ENCODE measurements around the gene TTC27. TPM values are rescaled to one million over a fixed set of nuclear protein-coding genes. Genes with fewer than 3 reads are reported as not detected.

Gene TTC27
- total RNA-seq, 2 experiments from 2014 or later, result 30.1 to 33.8 TPM

GRCh38 chr2:32666704-32667103, 38.9 kb downstream of the TTC27 start:
- ATAC-seq (no peak), DNase-seq (no peak)
- ChIA-PET CTCF (no interaction called here), POLR2A (no interaction called here)
- Mint-ChIP-seq H3K27me3 (no peaks in the 10 kb centered on the region), H3K4me1 (ENCODE audit: low read depth) (peaks cover 8% of the 10 kb centered on the region), H3K4me3 (no peak overlapping the region), H3K9me3 (no peaks in the 10 kb centered on the region), H3K36me3 (ENCODE audit: low read depth) (peaks cover 26% of the 10 kb centered on the region), H3K27ac (no peak overlapping the region)
- TF ChIP-seq, protein P1, sequence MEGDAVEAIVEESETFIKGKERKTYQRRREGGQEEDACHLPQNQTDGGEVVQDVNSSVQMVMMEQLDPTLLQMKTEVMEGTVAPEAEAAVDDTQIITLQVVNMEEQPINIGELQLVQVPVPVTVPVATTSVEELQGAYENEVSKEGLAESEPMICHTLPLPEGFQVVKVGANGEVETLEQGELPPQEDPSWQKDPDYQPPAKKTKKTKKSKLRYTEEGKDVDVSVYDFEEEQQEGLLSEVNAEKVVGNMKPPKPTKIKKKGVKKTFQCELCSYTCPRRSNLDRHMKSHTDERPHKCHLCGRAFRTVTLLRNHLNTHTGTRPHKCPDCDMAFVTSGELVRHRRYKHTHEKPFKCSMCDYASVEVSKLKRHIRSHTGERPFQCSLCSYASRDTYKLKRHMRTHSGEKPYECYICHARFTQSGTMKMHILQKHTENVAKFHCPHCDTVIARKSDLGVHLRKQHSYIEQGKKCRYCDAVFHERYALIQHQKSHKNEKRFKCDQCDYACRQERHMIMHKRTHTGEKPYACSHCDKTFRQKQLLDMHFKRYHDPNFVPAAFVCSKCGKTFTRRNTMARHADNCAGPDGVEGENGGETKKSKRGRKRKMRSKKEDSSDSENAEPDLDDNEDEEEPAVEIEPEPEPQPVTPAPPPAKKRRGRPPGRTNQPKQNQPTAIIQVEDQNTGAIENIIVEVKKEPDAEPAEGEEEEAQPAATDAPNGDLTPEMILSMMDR (IDR thresholded peaks at IDR 0.05), result no peak
- intact Hi-C loops (cut with micrococcal nuclease), result no loop called here

GRCh38 chr2:32668254-32668653, 40.4 kb downstream of the TTC27 start:
- TF ChIP-seq, protein P1 (IDR thresholded peaks at IDR 0.05), result no peak
- intact Hi-C loops (cut with micrococcal nuclease), result no loop called here
- Mint-ChIP-seq H3K4me3 (no peak overlapping the region), H3K4me1 (ENCODE audit: low read depth) (peaks cover 4% of the 10 kb centered on the region), H3K9me3 (no peaks in the 10 kb centered on the region), H3K27ac (no peak overlapping the region), H3K36me3 (ENCODE audit: low read depth) (peaks cover 27% of the 10 kb centered on the region), H3K27me3 (no peaks in the 10 kb centered on the region)
- no peak for DNase-seq
- ChIA-PET CTCF (no interaction called here), POLR2A (no interaction called here)
- no peak for ATAC-seq

- peaks cover 1% of the 10 kb centered on the region for H3K4me1 Mint-ChIP-seq (ENCODE audit: low read depth)
- no peak for ATAC-seq
- no peak overlapping the region for H3K4me3 Mint-ChIP-seq
- DNase-seq, result no peak
- H3K27me3 Mint-ChIP-seq, result no peaks in the 10 kb centered on the region
- no peak overlapping the region for H3K27ac Mint-ChIP-seq
- POLR2A ChIA-PET, result no interaction called here
- H3K9me3 Mint-ChIP-seq, result no peaks in the 10 kb centered on the region
- TF ChIP-seq, protein P1 (IDR thresholded peaks at IDR 0.05), result no peak
- intact Hi-C loops (cut with micrococcal nuclease), result no loop called here
- CTCF ChIA-PET, result no interaction called here
- peaks cover 21% of the 10 kb centered on the region for H3K36me3 Mint-ChIP-seq (ENCODE audit: low read depth)
These were observed 44.2 kb downstream of the TTC27 start for GRCh38 chr2:32671885-32672533.

GRCh38 chr2:32678825-32679224, 51.0 kb downstream of the TTC27 start:
- intact Hi-C loops (cut with micrococcal nuclease), result no loop called here
- ATAC-seq (no peak), DNase-seq (no peak)
- TF ChIP-seq, protein P1 (IDR thresholded peaks at IDR 0.05), result no peak
- H3K9me3 Mint-ChIP-seq, result no peaks in the 10 kb centered on the region
- H3K27ac Mint-ChIP-seq, result no peak overlapping the region
- no peak overlapping the region for H3K4me3 Mint-ChIP-seq
- ChIA-PET CTCF (no interaction called here), POLR2A (no interaction called here)
- no peaks in the 10 kb centered on the region for H3K27me3 Mint-ChIP-seq
- H3K4me1 Mint-ChIP-seq (ENCODE audit: low read depth), result no peaks in the 10 kb centered on the region
- H3K36me3 Mint-ChIP-seq (ENCODE audit: low read depth), result peaks cover 31% of the 10 kb centered on the region

DNA sequence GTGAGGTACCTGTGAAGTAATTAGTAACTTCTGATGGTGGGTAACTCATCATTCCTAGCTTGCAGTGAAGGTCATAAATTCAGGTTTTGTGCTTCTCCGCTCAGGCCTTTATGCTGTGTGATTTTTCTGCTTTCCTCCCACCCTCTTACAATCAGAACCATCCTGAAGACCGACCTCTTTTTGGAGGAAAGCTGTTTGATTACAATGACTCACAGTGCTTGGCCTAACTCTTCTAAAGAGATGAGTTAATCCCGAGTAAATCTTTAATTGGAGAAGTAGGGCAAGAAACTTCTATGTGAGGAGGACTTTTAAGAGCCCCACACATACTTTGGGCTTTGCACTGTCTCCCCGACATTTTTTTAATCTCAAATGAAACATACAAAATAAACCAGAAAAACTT, 53.1 kb downstream of the TTC27 start:
- TF ChIP-seq, protein P1 (IDR thresholded peaks at IDR 0.05), result no peak
- Mint-ChIP-seq H3K9me3 (no peaks in the 10 kb centered on the region), H3K36me3 (ENCODE audit: low read depth) (peaks cover 30% of the 10 kb centered on the region), H3K4me3 (no peak overlapping the region), H3K4me1 (ENCODE audit: low read depth) (no peaks in the 10 kb centered on the region), H3K27me3 (no peaks in the 10 kb centered on the region), H3K27ac (no peak overlapping the region)
- ATAC-seq (no peak), DNase-seq (no peak)
- ChIA-PET CTCF (no interaction called here), POLR2A (no interaction called here)
- intact Hi-C loops (cut with micrococcal nuclease), result no loop called here
